Endothelial cell of umbilical vein (primary cell): Measurements from ENCODE around the gene IQCE. TPM values are rescaled to one million over a fixed set of nuclear protein-coding genes. Genes with fewer than 3 reads are reported as not detected.

Experiments
- BruUV-seq: library from RNA; stranded (reverse); fragments of 400-500 nt; replicated peaks from 2 replicates; lab custom pipeline; 2021; lab: Mats Ljungman, UMichigan
- CTCF ChIA-PET: fragments of 300-600, 350-600 bp; sonication (Branson Sonifier 250); formaldehyde crosslinking; loops from one replicate; lab custom pipeline; 2021; ENCODE audit warnings: antibody characterized with exemption, inconsistent platforms; lab: Charles Lee
- POLR2A ChIA-PET: fragments of 300-600, 350-600 bp; sonication (Branson Sonifier 250); formaldehyde crosslinking; loops from one replicate; lab custom pipeline; 2021; ENCODE audit warnings: antibody characterized with exemption, inconsistent platforms; lab: Charles Lee
- DNase-seq: peaks from one replicate; pipeline ENCODE4 v3.0.0-alpha.2; 2011; ENCODE audit warnings: low read depth, low spot score
- FAIRE-seq: peaks from 2 replicates; lab custom pipeline; 2011; peaks lifted over from hg19 to GRCh38; lab: Jason Lieb, UNC
- H2AFZ ChIP-seq: 2 replicates; pipeline ENCODE4 v1.6.0; 2012; ENCODE audit warnings: low read depth, low read length, control low read depth, inconsistent platforms
- H3K27ac ChIP-seq: 2 replicates; pipeline ENCODE4 v1.5.1; 2011; ENCODE audit warnings: low read depth, mild to moderate bottlenecking, control low read depth, low read length, moderate library complexity; ENCODE audit not compliant: insufficient read depth
- H3K27me3 ChIP-seq, 2 experiments: 2 replicates each; pipeline versions ENCODE4 v1.6.0 to v1.6.1; 2011; ENCODE audit warnings: low read length in 2 of 2, mixed read lengths in 1 of 2; ENCODE audit not compliant: control insufficient read depth in 2 of 2, insufficient read depth in 2 of 2
- H3K36me3 ChIP-seq, 2 experiments: 2 replicates in 1 of 2; 3 replicates in 1 of 2; pipeline ENCODE4 v1.5.1; 2011; ENCODE audit warnings: low read length in 2 of 2, mild to moderate bottlenecking in 1 of 2, moderate library complexity in 1 of 2; ENCODE audit not compliant: control insufficient read depth in 2 of 2, insufficient read depth in 2 of 2; ENCODE audit errors: extremely low read depth in 1 of 2
- H3K4me1 ChIP-seq: 3 replicates; pipeline ENCODE4 v1.5.1; 2011; ENCODE audit warnings: mild to moderate bottlenecking, low read length; ENCODE audit not compliant: control insufficient read depth, insufficient read depth; ENCODE audit errors: extremely low read depth
- H3K4me2 ChIP-seq: 2 replicates; pipeline ENCODE4 v1.6.1; 2011; ENCODE audit warnings: low read length, control low read depth, mixed read lengths; ENCODE audit not compliant: insufficient read depth
- H3K4me3 ChIP-seq, 3 experiments: fragments of 200-600 bp in 1 of 3; sonication (generic), shearing (Covaris generic) in 1 of 3; replicated peaks in 1 of 3; 2 replicates each; pipeline ENCODE4 v1.5.1; 2011 to 2016; ENCODE audit warnings: control low read depth in 3 of 3, low read length in 3 of 3, mild to moderate bottlenecking in 2 of 3, inconsistent platforms in 1 of 3, low read depth in 1 of 3, moderate library complexity in 1 of 3; ENCODE audit not compliant: insufficient read depth in 1 of 3
- H3K79me2 ChIP-seq: 2 replicates; pipeline ENCODE4 v1.6.0; 2012; ENCODE audit warnings: low read length, inconsistent platforms; ENCODE audit not compliant: control insufficient read depth, insufficient read depth
- H3K9ac ChIP-seq: replicated peaks from 2 replicates; pipeline ENCODE3; 2011; ENCODE audit warnings: low read length, control low read depth; ENCODE audit not compliant: insufficient read depth; ENCODE audit errors: extremely low read depth
- H3K9me1 ChIP-seq: replicated peaks from 3 replicates; pipeline ENCODE4 v1.6.0; 2011; ENCODE audit warnings: mild to moderate bottlenecking, low read length; ENCODE audit not compliant: control insufficient read depth, insufficient read depth; ENCODE audit errors: extremely low read depth
- H3K9me3 ChIP-seq: replicated peaks from 2 replicates; pipeline ENCODE4 v1.5.1; 2012; ENCODE audit warnings: low read length, inconsistent platforms; ENCODE audit not compliant: control insufficient read depth, insufficient read depth
- H4K20me1 ChIP-seq: replicated peaks from 2 replicates; pipeline ENCODE3; 2011; ENCODE audit warnings: mild to moderate bottlenecking, low read length; ENCODE audit not compliant: control insufficient read depth, insufficient read depth; ENCODE audit errors: extremely low read depth
- EZH2 ChIP-seq: IDR thresholded peaks from 2 replicates; pipeline ENCODE4 v1.6.1; 2012; ENCODE audit warnings: borderline replicate concordance, low read depth, mild to moderate bottlenecking, moderate library complexity, low read length, inconsistent platforms; ENCODE audit not compliant: severe bottlenecking
- FOS ChIP-seq: IDR thresholded peaks from 2 replicates; pipeline ENCODE4 v1.6.1; 2011; ENCODE audit warnings: mild to moderate bottlenecking, low read length, moderate library complexity, borderline replicate concordance; ENCODE audit not compliant: insufficient read depth
- GATA2 ChIP-seq: IDR thresholded peaks from 2 replicates; pipeline ENCODE4 v1.7.0; 2011; ENCODE audit warnings: low read depth, mild to moderate bottlenecking, moderate library complexity, mixed read lengths, low read length; ENCODE audit not compliant: insufficient read length, insufficient read depth
- JUN ChIP-seq: IDR thresholded peaks from 2 replicates; pipeline ENCODE4 v1.6.1; 2011; ENCODE audit warnings: borderline replicate concordance, low read depth; ENCODE audit not compliant: insufficient read length, insufficient read depth
- MYC ChIP-seq: IDR thresholded peaks from one replicate; pipeline ENCODE4 v1.6.1; 2011; ENCODE audit warnings: mild to moderate bottlenecking, low read depth, low read length
- POLR2A ChIP-seq: IDR thresholded peaks from 2 replicates; pipeline ENCODE4 v1.6.1; 2012; ENCODE audit warnings: low read depth, mild to moderate bottlenecking, control low read depth, low read length
- POLR2AphosphoS5 ChIP-seq: IDR thresholded peaks from 2 replicates; pipeline ENCODE4 v1.6.1; 2012; ENCODE audit warnings: low read depth, mild to moderate bottlenecking, control low read depth, low read length, moderate library complexity; ENCODE audit not compliant: insufficient read depth
- dilution Hi-C: fragments of 300-500 bp; cut with MboI; formaldehyde crosslinking; loops from one replicate; pipeline ENCODE4 v1.15.0; 2019; ENCODE audit warnings: low sequenced_read_pairs; ENCODE audit not compliant: extremely low pct_ligation_motif_present
- intact Hi-C: fragments of 100-400 bp; cut with micrococcal nuclease; formaldehyde crosslinking; loops from one replicate; pipeline ENCODE4 v1.10.0; 2022
- polyA plus RNA-seq, 4 experiments: library from polyadenylated mRNA; depleted of rRNA in 3 of 4; stranded (reverse) in 3 of 4; unstranded in 1 of 4; fragments of >200 nt; gene quantifications; 2 replicates each; pipeline versions ENCODE4 v1.2.1 to v1.2.3, GENCODE V29; 2011 to 2012; ENCODE audit warnings: missing spikeins in 1 of 4
- total RNA-seq: library from RNA; stranded (reverse); gene quantifications from 2 replicates; pipeline ENCODE4 v1.2.3, GENCODE V29; 2021
- TF ChIP-seq, protein P1 (sequence below): IDR thresholded peaks from 2 replicates; pipeline ENCODE4 v1.6.1; 2011; ENCODE audit not compliant: insufficient read depth, insufficient read length
- TF ChIP-seq, protein P2 (sequence below), 2 donors: IDR thresholded peaks; 1 replicate in 1 of 2; 2 replicates in 1 of 2; pipeline ENCODE4 v1.5.1; 2011; ENCODE audit warnings: low read length in 2 of 2, mild to moderate bottlenecking in 2 of 2, moderate library complexity in 2 of 2, control low read depth in 1 of 2, inconsistent platforms in 1 of 2, low read depth in 1 of 2; ENCODE audit not compliant: insufficient read depth in 1 of 2; ENCODE audit errors: extremely low read depth in 1 of 2

IQCE gene
- total and polyA plus RNA-seq, 2 donors (not counting 3 experiments of a cell fraction or from before 2014, with no cell fraction given): 4.9 to 14.5 TPM

DNA sequence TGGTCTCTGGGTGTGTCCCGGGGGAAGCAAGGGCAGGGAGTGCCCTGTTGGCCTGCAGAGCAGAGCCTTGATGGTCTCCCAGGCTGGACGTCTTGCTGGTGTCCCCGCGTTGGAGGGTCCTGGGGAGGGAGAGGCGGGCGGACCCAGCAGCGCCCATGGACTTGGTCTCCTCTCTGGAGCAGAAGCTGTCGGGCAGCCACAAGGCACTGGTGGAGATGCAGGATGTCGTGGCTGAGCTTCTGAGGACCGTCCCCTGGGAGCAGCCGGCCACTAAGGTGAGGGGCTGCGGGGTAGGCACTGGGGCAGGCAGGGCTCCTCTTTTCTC lies 93.9 kb downstream of the IQCE start:
- Histone ChIP-seq H3K9ac (no peak overlapping the region), H3K27ac (no peak overlapping the region), H3K9me3 (no peaks in the 10 kb centered on the region), H3K79me2 (no peaks in the 10 kb centered on the region), H3K4me1 (no peaks in the 10 kb centered on the region), H3K36me3 (peaks cover 17 to 47% of the 10 kb centered on the region in 2 experiments), H3K9me1 (no peaks in the 10 kb centered on the region), H4K20me1 (no peaks in the 10 kb centered on the region), H3K27me3 (no peaks in the 10 kb centered on the region), H2AFZ (no peak overlapping the region), H3K4me2 (no peak overlapping the region), H3K4me3 (no peak overlapping the region)
- FAIRE-seq (no peak), DNase-seq (no peak)
- dilution Hi-C loops (no loop called here), intact Hi-C loops (no loop called here)
- no TSS peak for BruUV-seq
- ChIA-PET CTCF (interaction anchor here (2.6 kb wide), 1 partner anchor 44 kb away, joined by 9 read pairs; no protein-coding TSS in a partner anchor), POLR2A (no interaction called here)
- TF ChIP-seq, protein P1, sequence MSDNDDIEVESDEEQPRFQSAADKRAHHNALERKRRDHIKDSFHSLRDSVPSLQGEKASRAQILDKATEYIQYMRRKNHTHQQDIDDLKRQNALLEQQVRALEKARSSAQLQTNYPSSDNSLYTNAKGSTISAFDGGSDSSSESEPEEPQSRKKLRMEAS: no peak
- TF ChIP-seq JUN: no peak
- no peak for TF ChIP-seq MYC
- TF ChIP-seq GATA2: no peak
- TF ChIP-seq, protein P2, sequence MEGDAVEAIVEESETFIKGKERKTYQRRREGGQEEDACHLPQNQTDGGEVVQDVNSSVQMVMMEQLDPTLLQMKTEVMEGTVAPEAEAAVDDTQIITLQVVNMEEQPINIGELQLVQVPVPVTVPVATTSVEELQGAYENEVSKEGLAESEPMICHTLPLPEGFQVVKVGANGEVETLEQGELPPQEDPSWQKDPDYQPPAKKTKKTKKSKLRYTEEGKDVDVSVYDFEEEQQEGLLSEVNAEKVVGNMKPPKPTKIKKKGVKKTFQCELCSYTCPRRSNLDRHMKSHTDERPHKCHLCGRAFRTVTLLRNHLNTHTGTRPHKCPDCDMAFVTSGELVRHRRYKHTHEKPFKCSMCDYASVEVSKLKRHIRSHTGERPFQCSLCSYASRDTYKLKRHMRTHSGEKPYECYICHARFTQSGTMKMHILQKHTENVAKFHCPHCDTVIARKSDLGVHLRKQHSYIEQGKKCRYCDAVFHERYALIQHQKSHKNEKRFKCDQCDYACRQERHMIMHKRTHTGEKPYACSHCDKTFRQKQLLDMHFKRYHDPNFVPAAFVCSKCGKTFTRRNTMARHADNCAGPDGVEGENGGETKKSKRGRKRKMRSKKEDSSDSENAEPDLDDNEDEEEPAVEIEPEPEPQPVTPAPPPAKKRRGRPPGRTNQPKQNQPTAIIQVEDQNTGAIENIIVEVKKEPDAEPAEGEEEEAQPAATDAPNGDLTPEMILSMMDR (IDR thresholded peaks at IDR 0.05; ENCODE audit: extremely low read depth in 1 of 2, insufficient read depth in 1 of 2, low read depth in 1 of 2, low read length in 2 of 2): no peak
- no peak for TF ChIP-seq POLR2A
- TF ChIP-seq EZH2: no peak
- no peak for TF ChIP-seq POLR2AphosphoS5
- no peak for TF ChIP-seq FOS
